GM12873 (cell line): ENCODE data around the gene C5orf58.

Source experiments
- CTCF ChIP-seq: IDR thresholded peaks from 2 replicates; pipeline ENCODE4 v1.5.1; 2012; ENCODE audit warnings: low read depth, mild to moderate bottlenecking, moderate library complexity, low read length, control low read depth; ENCODE audit not compliant: insufficient read depth; ENCODE audit errors: missing control alignments

Gene C5orf58

GRCh38 chr5:170292179-170293104, 59.7 kb downstream of the C5orf58 start:
- no peak for TF ChIP-seq CTCF

DNA sequence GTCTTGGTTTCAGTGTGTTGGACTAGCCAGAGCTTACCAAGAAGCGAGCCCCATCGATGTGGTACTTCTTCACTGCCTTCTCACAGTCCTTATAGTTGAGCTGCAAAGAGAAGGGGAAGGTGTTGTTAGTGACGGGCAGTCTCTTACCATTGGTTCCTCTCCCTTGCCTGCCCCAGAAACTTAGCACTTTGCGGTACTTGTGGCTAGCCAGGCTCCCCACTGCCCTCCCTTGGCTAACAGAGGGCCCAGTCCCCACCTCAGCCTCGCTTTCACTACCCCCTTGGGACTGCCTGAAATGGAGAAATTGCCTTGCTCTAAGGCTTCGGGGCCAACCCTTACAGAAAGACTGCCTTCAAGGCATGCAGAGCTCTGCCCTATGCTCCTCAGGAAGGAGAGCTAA, 60.5 kb downstream of the C5orf58 start:
- no peak for TF ChIP-seq CTCF

- no peak for TF ChIP-seq CTCF
Observed at GRCh38 chr5:170294057-170294456, 61.3 kb downstream of the C5orf58 start.

DNA sequence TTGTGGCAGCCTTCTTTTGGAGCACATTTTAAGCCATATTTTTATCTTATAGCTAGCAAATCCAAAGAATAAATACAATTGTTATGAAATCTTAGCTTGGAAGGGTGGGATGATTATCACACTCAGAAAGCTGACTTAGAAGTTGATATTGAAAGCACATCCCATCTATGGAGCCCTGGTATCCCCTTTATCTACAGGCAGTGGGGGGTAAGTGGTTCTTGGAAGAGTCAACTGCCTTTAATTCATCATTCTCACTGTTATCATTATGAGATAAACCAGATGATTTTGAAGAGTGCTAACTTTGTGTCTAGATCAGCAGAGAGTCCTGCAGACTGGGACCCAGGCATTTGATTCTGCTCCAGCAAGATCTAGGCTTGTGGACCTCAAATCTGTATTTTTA, 61.8 kb downstream of the C5orf58 start:
- no peak for TF ChIP-seq CTCF
